HG02759 (cell line): Measurements from ENCODE around the gene TPX2.
"Not testable (repeated sequence)": the region's sequence is repeated elsewhere in the genome, so short reads cannot be mapped to it uniquely, and the experiment has no call there.

Experiments
- ATAC-seq: cut with Tn5 transposase; IDR thresholded peaks from one replicate; pipeline ENCODE4 v1.9.1; 2021; ENCODE audit warnings: mild to moderate bottlenecking, moderate library complexity; ENCODE audit not compliant: unreplicated experiment

The TPX2 gene

GRCh38 chr20:31809661-31810060, 70.6 kb downstream of the TPX2 start:
- no peak for ATAC-seq

- ATAC-seq, result no peak
Measured at GRCh38 chr20:31811198-31811597, 72.1 kb downstream of the TPX2 start.

- ATAC-seq, result no peak
Measured at GRCh38 chr20:31811796-31812728, 73.0 kb downstream of the TPX2 start.

GRCh38 chr20:31813611-31814010, 74.5 kb downstream of the TPX2 start:
- no peak for ATAC-seq

- ATAC-seq, result not testable (repeated sequence)
Measured at GRCh38 chr20:31814142-31814541, 75.1 kb downstream of the TPX2 start.

- no peak for ATAC-seq
Measured at GRCh38 chr20:31815408-31816188, 76.5 kb downstream of the TPX2 start.

- no peak for ATAC-seq
Measured at GRCh38 chr20:31816221-31816620, 77.1 kb downstream of the TPX2 start.

- no peak for ATAC-seq
Measured at GRCh38 chr20:31817461-31817860, 78.4 kb downstream of the TPX2 start.

GRCh38 chr20:31818376-31818908, 79.4 kb downstream of the TPX2 start:
- no peak for ATAC-seq

GRCh38 chr20:31819083-31819784, 80.1 kb downstream of the TPX2 start, which contains the start of gene MYLK2:
Gene MYLK2, plus strand, starts transcription at chr20:31819356. Its CDS starts 225 bp downstream, at chr20:31819581.
- ATAC-seq, result no peak

- no peak for ATAC-seq
Measured at GRCh38 chr20:31820228-31820627, 81.1 kb downstream of the TPX2 start.

GRCh38 chr20:31821427-31821826, 82.3 kb downstream of the TPX2 start:
- no peak for ATAC-seq

- peak; percentile 76 for ATAC-seq
Measured at GRCh38 chr20:31822421-31823330, 83.6 kb downstream of the TPX2 start.

- ATAC-seq, result no peak
Measured at GRCh38 chr20:31823360-31824124, 84.5 kb downstream of the TPX2 start.

GRCh38 chr20:31824125-31824485, 85.0 kb downstream of the TPX2 start:
- ATAC-seq, result no peak

- no peak for ATAC-seq
Measured at GRCh38 chr20:31824554-31825313, 85.6 kb downstream of the TPX2 start.

- ATAC-seq, result no peak
Measured at GRCh38 chr20:31826074-31826473, 87.0 kb downstream of the TPX2 start.

GRCh38 chr20:31827059-31827458, 88.0 kb downstream of the TPX2 start:
- no peak for ATAC-seq
